ENCODE results near the gene CNN2.
"Not testable (repeated sequence)": the region's sequence is repeated elsewhere in the genome, so short reads cannot be mapped to it uniquely, and the experiment has no call there.

The CNN2 gene

GRCh38 chr19:1010586-1011510 is 15.6 kb upstream of the CNN2 start:
- FAIRE-seq = no peak

GRCh38 chr19:1011831-1012333 is 14.5 kb upstream of the CNN2 start:
- no peak for DNase-seq (ENCODE audit: low spot score)
- no peak for FAIRE-seq

More at GRCh38 chr19:1010586-1011510, 15.6 kb upstream of the CNN2 start:
- no peak for DNase-seq (ENCODE audit: low spot score)

- DNase-seq (ENCODE audit: low spot score) = no peak
These were observed 14.1 kb upstream of the CNN2 start for GRCh38 chr19:1012334-1012733.

GRCh38 chr19:1013218-1013617 is 13.2 kb upstream of the CNN2 start:
- DNase-seq (ENCODE audit: low spot score) (no peak), FAIRE-seq (no peak)

More at GRCh38 chr19:1012334-1012733, 14.1 kb upstream of the CNN2 start:
- FAIRE-seq = no peak

GRCh38 chr19:1014161-1015060 is 12.0 kb upstream of the CNN2 start:
- FAIRE-seq = no peak
- no peak for DNase-seq (ENCODE audit: low spot score)

GRCh38 chr19:1015061-1015781 is 11.2 kb upstream of the CNN2 start:
- DNase-seq (ENCODE audit: low spot score) (no peak), FAIRE-seq (no peak)

GRCh38 chr19:1015782-1016646 is 10.4 kb upstream of the CNN2 start:
- DNase-seq (ENCODE audit: low spot score) (no peak), FAIRE-seq (no peak)

- DNase-seq (ENCODE audit: low spot score) (no peak), FAIRE-seq (no peak)
These were observed 9.7 kb upstream of the CNN2 start for GRCh38 chr19:1016647-1017114.

- DNase-seq (ENCODE audit: low spot score) (no peak), FAIRE-seq (no peak)
These were observed 9.1 kb upstream of the CNN2 start for GRCh38 chr19:1017115-1017905.

GRCh38 chr19:1017906-1018305 is 8.5 kb upstream of the CNN2 start:
- FAIRE-seq = no peak
- no peak for DNase-seq (ENCODE audit: low spot score)

- no peak for DNase-seq (ENCODE audit: low spot score)
- FAIRE-seq = no peak
These were observed 8.0 kb upstream of the CNN2 start for GRCh38 chr19:1018393-1018792.

GRCh38 chr19:1018932-1019615 is 7.3 kb upstream of the CNN2 start:
- DNase-seq (ENCODE audit: low spot score) = no peak
- FAIRE-seq = no peak

GRCh38 chr19:1019616-1019961 is 6.8 kb upstream of the CNN2 start:
- FAIRE-seq (no peak), DNase-seq (ENCODE audit: low spot score) (no peak)

GRCh38 chr19:1019980-1020867 is 6.2 kb upstream of the CNN2 start:
- DNase-seq (ENCODE audit: low spot score) = no peak
- no peak for FAIRE-seq

GRCh38 chr19:1020868-1021425 is 5.5 kb upstream of the CNN2 start, which contains the start of gene TMEM259:
Gene TMEM259 (minus strand): TSS chr19:1021123. CDS start chr19:1020996, 127 bp downstream.
- FAIRE-seq (no peak), DNase-seq (ENCODE audit: low spot score) (peak; percentile 95)

GRCh38 chr19:1023883-1024188 is 2.6 kb upstream of the CNN2 start:
- FAIRE-seq; DNase-seq (ENCODE audit: low spot score): not testable (repeated sequence)

- not testable (repeated sequence) for FAIRE-seq; DNase-seq (ENCODE audit: low spot score)
These were observed 1.3 kb upstream of the CNN2 start for GRCh38 chr19:1025080-1025479.
